Measurements from ENCODE around the gene TMEM63B.

TMEM63B gene

GRCh38 chr6:44088827-44089590 lies 38.3 kb upstream of the TMEM63B start:
- ATAC-seq: no peak

DNA sequence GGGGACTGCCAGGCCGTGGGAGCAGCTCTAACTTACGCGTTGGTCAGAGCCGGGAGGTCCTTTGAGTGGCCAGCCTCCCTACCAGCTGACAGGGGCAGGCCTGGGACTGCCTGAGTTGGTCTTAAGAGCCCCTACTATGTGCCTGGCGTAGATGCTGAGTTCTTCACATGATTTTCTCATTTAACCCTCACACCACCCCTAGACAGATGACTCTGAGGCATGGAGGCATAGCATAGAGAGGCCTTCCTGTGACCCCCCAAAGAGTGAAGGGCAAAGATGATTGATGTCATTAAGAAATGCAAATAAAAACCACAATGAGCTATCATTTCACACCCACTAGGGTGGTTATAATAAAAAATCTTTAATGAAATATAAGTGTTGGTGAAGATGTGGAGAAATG lies 36.9 kb upstream of the TMEM63B start:
- no peak for ATAC-seq
- no peak for TF ChIP-seq ZNF8 (CRISPR knock-in tag; IDR thresholded peaks at IDR 0.05)
- TF ChIP-seq ARNTL (CRISPR knock-in tag; IDR thresholded peaks at IDR 0.05; ENCODE audit: borderline replicate concordance, low read depth): no peak
- no peak for TF ChIP-seq OSR1 (CRISPR knock-in tag; IDR thresholded peaks at IDR 0.05)
- no peak for TF ChIP-seq TSHZ2 (CRISPR knock-in tag; IDR thresholded peaks at IDR 0.05)
- TF ChIP-seq PPARA (CRISPR knock-in tag; IDR thresholded peaks at IDR 0.05; ENCODE audit: borderline replicate concordance): no peak
- TF ChIP-seq TCF4 (CRISPR knock-in tag; IDR thresholded peaks at IDR 0.05; ENCODE audit: borderline replicate concordance): no peak
- TF ChIP-seq BACH2 (CRISPR knock-in tag; IDR thresholded peaks at IDR 0.05; ENCODE audit: borderline replicate concordance): no peak
- TF ChIP-seq TOX (CRISPR knock-in tag; IDR thresholded peaks at IDR 0.05; ENCODE audit: borderline replicate concordance): no peak
- no peak for TF ChIP-seq GLIS3 (CRISPR knock-in tag; IDR thresholded peaks at IDR 0.05)
- no peak for TF ChIP-seq ZFP3 (CRISPR knock-in tag; IDR thresholded peaks at IDR 0.05)
- TF ChIP-seq RARB (CRISPR knock-in tag; IDR thresholded peaks at IDR 0.05): no peak
- TF ChIP-seq ZNF70 (CRISPR knock-in tag; IDR thresholded peaks at IDR 0.05): no peak

More at GRCh38 chr6:44088827-44089590, 38.3 kb upstream of the TMEM63B start:
- TF ChIP-seq ZFP3 (CRISPR knock-in tag; IDR thresholded peaks at IDR 0.05) (no peak), ESRRG (CRISPR knock-in tag; IDR thresholded peaks at IDR 0.05) (no peak), TOX (CRISPR knock-in tag; IDR thresholded peaks at IDR 0.05; ENCODE audit: borderline replicate concordance) (no peak), CSRNP3 (CRISPR knock-in tag; IDR thresholded peaks at IDR 0.05) (no peak), TCF4 (CRISPR knock-in tag; IDR thresholded peaks at IDR 0.05; ENCODE audit: borderline replicate concordance) (no peak), ZNF565 (CRISPR knock-in tag; conservative IDR thresholded peaks at IDR 0.05; ENCODE audit: low read depth) (no peak), ARNTL (CRISPR knock-in tag; IDR thresholded peaks at IDR 0.05; ENCODE audit: borderline replicate concordance, low read depth) (no peak), GLIS3 (CRISPR knock-in tag; IDR thresholded peaks at IDR 0.05) (no peak), ISL1 (CRISPR knock-in tag; IDR thresholded peaks at IDR 0.05) (no peak), RARB (CRISPR knock-in tag; IDR thresholded peaks at IDR 0.05) (no peak), POU6F1 (CRISPR knock-in tag; IDR thresholded peaks at IDR 0.05; ENCODE audit: borderline replicate concordance, low read depth) (no peak), ZNF8 (CRISPR knock-in tag; IDR thresholded peaks at IDR 0.05) (no peak), ZFP30 (CRISPR knock-in tag; IDR thresholded peaks at IDR 0.05) (no peak), TSHZ2 (CRISPR knock-in tag; IDR thresholded peaks at IDR 0.05) (no peak), ZC3H10 (CRISPR knock-in tag; IDR thresholded peaks at IDR 0.05) (no peak), OSR1 (CRISPR knock-in tag; IDR thresholded peaks at IDR 0.05) (no peak), SNAI2 (CRISPR knock-in tag; IDR thresholded peaks at IDR 0.05) (no peak), ZNF70 (CRISPR knock-in tag; IDR thresholded peaks at IDR 0.05) (no peak), CSDC2 (CRISPR knock-in tag; IDR thresholded peaks at IDR 0.05) (no peak)
- TF ChIP-seq, protein P1, sequence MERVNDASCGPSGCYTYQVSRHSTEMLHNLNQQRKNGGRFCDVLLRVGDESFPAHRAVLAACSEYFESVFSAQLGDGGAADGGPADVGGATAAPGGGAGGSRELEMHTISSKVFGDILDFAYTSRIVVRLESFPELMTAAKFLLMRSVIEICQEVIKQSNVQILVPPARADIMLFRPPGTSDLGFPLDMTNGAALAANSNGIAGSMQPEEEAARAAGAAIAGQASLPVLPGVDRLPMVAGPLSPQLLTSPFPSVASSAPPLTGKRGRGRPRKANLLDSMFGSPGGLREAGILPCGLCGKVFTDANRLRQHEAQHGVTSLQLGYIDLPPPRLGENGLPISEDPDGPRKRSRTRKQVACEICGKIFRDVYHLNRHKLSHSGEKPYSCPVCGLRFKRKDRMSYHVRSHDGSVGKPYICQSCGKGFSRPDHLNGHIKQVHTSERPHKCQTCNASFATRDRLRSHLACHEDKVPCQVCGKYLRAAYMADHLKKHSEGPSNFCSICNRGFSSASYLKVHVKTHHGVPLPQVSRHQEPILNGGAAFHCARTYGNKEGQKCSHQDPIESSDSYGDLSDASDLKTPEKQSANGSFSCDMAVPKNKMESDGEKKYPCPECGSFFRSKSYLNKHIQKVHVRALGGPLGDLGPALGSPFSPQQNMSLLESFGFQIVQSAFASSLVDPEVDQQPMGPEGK (CRISPR knock-in tag; IDR thresholded peaks at IDR 0.05; ENCODE audit: borderline replicate concordance): no peak

Measured in SK-N-SH treated with all-trans-retinoic acid at 6 μM for 48 hours (cell line).